G401 (cell line): ENCODE measurements around the gene MEPCE. TPM values are rescaled to one million over a fixed set of nuclear protein-coding genes. Genes with fewer than 3 reads are reported as not detected.
A peak's percentile ranks its signal among the peaks of the same experiment; 100 is the strongest.

Experiments
- DNase-seq: peaks from one replicate; pipeline ENCODE4 v3.0.0-alpha.2; 2015; ENCODE audit warnings: low spot score
- in situ Hi-C: cut with HindIII; loops from 2 replicates; pipeline ENCODE4 v1.10.0; 2016; ENCODE audit warnings: low sequenced_read_pairs, mixed read lengths
- total RNA-seq: library from RNA; depleted of rRNA; stranded (reverse); fragments of >200 nt; shearing (Covaris generic); gene quantifications from 2 replicates; pipeline ENCODE4 v1.2.3, GENCODE V29; 2014; rRNA removed

MEPCE gene
- total RNA-seq, 1 experiment from 2014 or later, result 57.7 TPM

DNA sequence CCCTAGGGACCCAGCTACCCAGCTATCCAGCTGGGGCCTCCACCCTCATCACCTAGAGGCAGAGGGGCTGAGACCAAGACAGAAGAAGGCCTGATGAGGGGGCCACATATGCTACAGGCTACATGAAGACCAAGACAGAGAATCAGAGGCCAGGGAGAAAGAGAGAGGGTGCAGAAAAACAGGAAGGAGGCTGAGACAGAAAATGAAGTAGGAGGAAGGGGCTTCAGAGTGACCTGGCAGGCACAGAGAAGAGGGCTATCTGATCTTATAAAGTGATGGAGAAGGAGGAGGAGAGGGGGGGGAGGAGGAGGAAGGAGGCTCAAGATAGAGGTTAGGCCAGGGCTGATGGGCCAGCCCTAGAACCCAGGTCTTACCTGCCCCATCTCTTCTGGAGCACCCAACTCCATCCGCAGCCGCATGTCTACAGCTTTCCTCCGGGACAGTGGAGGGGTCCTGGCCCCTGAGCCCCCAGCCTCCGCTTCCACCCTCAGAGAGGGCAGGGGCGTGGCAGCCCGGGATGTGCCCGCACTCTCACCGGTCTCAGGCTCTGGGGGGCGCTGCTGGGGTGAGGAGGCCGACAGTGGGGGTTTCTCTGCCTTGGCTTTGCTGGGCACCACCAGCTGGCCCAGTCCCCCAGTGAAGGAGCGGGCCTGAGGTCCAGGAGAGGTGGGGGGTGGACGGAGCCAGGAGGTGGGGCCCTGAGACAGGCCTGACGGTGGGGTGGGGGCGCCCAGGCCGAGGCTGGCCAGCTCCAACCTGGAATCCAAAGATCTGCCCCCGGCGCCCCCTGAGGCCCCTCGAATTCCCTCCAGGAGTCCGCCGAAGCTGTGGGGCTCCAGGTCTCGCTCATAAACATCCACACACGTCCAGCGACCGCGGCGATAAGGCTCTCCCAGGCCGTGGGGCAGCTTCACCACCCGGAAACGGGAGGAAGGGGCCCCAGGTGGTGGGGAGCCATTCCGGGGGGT is 47.6 kb downstream of the MEPCE start:
- DNase-seq, result no peak
- in situ Hi-C loops, result no loop called here

GRCh38 chr7:100477871-100478267 is 48.2 kb downstream of the MEPCE start:
- no peak for DNase-seq
- in situ Hi-C loops, result no loop called here

GRCh38 chr7:100478958-100479660 is 49.5 kb downstream of the MEPCE start, which contains the start of gene TSC22D4:
Gene TSC22D4 (minus strand): TSS chr7:100479214. CDS start chr7:100478038, 1,176 bp downstream.
- peak; percentile 94 for DNase-seq

GRCh38 chr7:100481466-100481865 is 51.8 kb downstream of the MEPCE start:
- DNase-seq, result no peak
- in situ Hi-C loops, result no loop called here

More at GRCh38 chr7:100478958-100479660, 49.5 kb downstream of the MEPCE start, which contains the start of gene TSC22D4:
- in situ Hi-C loops, result no loop called here

- in situ Hi-C loops, result no loop called here
- no peak for DNase-seq
Measured at GRCh38 chr7:100482728-100483089, 53.1 kb downstream of the MEPCE start.

GRCh38 chr7:100483090-100483721 is 53.6 kb downstream of the MEPCE start:
- DNase-seq, result peak; percentile 44
- in situ Hi-C loops, result no loop called here

Other genes starting within 250 kb of the MEPCE start
- not detected in 2 replicates for gene PVRIG, start 209.9 kb upstream of the MEPCE start, total RNA-seq
- not detected in 2 replicates for gene SPDYE3, start 122.1 kb upstream of the MEPCE start, total RNA-seq
- gene PILRB, start 71.7 kb upstream of the MEPCE start, total RNA-seq, result 14.7 and 21.5 TPM in 2 replicates
- gene PILRA, start 56.3 kb upstream of the MEPCE start, total RNA-seq, result 1.6 TPM in 1 of 2 replicates, not detected in the other
- gene ZCWPW1, start 1.1 kb upstream of the MEPCE start, total RNA-seq, result 0.54 and 0.62 TPM in 2 replicates
- 56.1 and 59.4 TPM in 2 replicates for gene PPP1R35, start 6.7 kb downstream of the MEPCE start, total RNA-seq
- not detected in 2 replicates for gene SPACDR, start 34.4 kb downstream of the MEPCE start, total RNA-seq
- 80.1 and 118 TPM in 2 replicates for gene TSC22D4, start 49.4 kb downstream of the MEPCE start, total RNA-seq
- 17.3 and 23.0 TPM in 2 replicates for gene NYAP1, start 54.1 kb downstream of the MEPCE start, total RNA-seq
- 42.3 and 47.0 TPM in 2 replicates for gene AGFG2, start 109.4 kb downstream of the MEPCE start, total RNA-seq
- not detected in 2 replicates for gene SAP25, start 144.1 kb downstream of the MEPCE start, total RNA-seq
- 6.5 and 12.1 TPM in 2 replicates for gene LRCH4, start 156.3 kb downstream of the MEPCE start, total RNA-seq
- 0.78 TPM in 1 of 2 replicates, not detected in the other for gene FBXO24, start 156.5 kb downstream of the MEPCE start, total RNA-seq
- 72.9 and 82.8 TPM in 2 replicates for gene PCOLCE, start 172.5 kb downstream of the MEPCE start, total RNA-seq
- gene MOSPD3, start 182.7 kb downstream of the MEPCE start, total RNA-seq, result 12.9 and 52.9 TPM in 2 replicates
- 1.1 and 1.7 TPM in 2 replicates for gene TFR2, start 211.7 kb downstream of the MEPCE start, total RNA-seq
- 0.14 TPM in 1 of 2 replicates, not detected in the other for gene ACTL6B, start 226.6 kb downstream of the MEPCE start, total RNA-seq
- gene GNB2, start 243.9 kb downstream of the MEPCE start, total RNA-seq, result 232 and 241 TPM in 2 replicates